Measurements from ENCODE around the gene E2F1. TPM values are rescaled to one million over a fixed set of nuclear protein-coding genes. Genes with fewer than 3 reads are reported as not detected.

Gene E2F1
- total RNA-seq, 2 experiments from 2014 or later = 128 to 148 TPM

DNA sequence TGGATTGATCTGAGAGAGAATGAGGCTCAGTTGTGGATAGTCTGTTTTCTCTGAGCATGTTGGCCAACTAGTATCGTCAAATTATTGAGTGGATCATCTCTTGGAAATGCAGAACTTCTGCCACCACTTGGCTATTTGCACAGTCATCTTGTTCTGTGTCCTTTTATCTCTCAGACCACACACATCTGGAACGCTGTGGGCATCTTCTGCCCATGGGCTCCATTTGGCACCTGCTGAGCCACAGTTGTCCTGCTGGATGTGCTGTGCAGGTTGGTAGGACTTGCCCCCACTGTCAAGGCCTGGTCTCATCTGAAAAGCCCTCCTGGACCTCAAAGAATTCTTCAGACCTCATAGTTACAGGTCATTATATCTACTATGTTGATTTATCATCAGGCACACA lies 40.8 kb downstream of the E2F1 start:
- Histone ChIP-seq H3K9me3 (ENCODE audit: low read length) (no peaks in the 10 kb centered on the region), H3K79me2 (ENCODE audit: insufficient read depth, low read depth, low read length) (no peaks in the 10 kb centered on the region), H3K27ac (ENCODE audit: low read depth, low read length, poor library complexity, severe bottlenecking) (no peak overlapping the region), H2AFZ (ENCODE audit: low read length) (no peak overlapping the region), H4K20me1 (ENCODE audit: insufficient read depth, low read length) (peaks cover 5% of the 10 kb centered on the region; the same call in 1 of the 2 replicates), H3K4me2 (ENCODE audit: low read length) (no peak overlapping the region), H3K9me2 (ENCODE audit: insufficient read depth, low read length) (no peaks in the 10 kb centered on the region), H3K4me1 (ENCODE audit: insufficient read depth, low read length, poor library complexity, severe bottlenecking) (no peaks in the 10 kb centered on the region), H3K4me3 (ENCODE audit: low read depth, low read length, poor library complexity, severe bottlenecking) (no peak overlapping the region), H3K36me3 (ENCODE audit: insufficient read depth, low read length) (peaks cover 80% of the 10 kb centered on the region)
- ChIA-PET CTCF (ENCODE audit: unreplicated experiment) (no interaction called here), POLR2A (interaction anchor here (0.6 to 1.2 kb wide), 2 partner anchors 35 to 128 kb away, joined by 3 to 4 read pairs; no protein-coding TSS in a partner anchor)
- BruUV-seq (replicated peaks) = no TSS peak
- DNase-seq (ENCODE audit: low spot score) = no peak
- intact Hi-C loops (cut with micrococcal nuclease; ENCODE audit: unreplicated experiment) = no loop called here
- TF ChIP-seq, protein P1, sequence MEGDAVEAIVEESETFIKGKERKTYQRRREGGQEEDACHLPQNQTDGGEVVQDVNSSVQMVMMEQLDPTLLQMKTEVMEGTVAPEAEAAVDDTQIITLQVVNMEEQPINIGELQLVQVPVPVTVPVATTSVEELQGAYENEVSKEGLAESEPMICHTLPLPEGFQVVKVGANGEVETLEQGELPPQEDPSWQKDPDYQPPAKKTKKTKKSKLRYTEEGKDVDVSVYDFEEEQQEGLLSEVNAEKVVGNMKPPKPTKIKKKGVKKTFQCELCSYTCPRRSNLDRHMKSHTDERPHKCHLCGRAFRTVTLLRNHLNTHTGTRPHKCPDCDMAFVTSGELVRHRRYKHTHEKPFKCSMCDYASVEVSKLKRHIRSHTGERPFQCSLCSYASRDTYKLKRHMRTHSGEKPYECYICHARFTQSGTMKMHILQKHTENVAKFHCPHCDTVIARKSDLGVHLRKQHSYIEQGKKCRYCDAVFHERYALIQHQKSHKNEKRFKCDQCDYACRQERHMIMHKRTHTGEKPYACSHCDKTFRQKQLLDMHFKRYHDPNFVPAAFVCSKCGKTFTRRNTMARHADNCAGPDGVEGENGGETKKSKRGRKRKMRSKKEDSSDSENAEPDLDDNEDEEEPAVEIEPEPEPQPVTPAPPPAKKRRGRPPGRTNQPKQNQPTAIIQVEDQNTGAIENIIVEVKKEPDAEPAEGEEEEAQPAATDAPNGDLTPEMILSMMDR (conservative IDR thresholded peaks at IDR 0.05; ENCODE audit: low read length) = no peak
- no peak for TF ChIP-seq EZH2phosphoT487 (IDR thresholded peaks at IDR 0.05; ENCODE audit: borderline replicate concordance, low read depth, low read length)

DNA sequence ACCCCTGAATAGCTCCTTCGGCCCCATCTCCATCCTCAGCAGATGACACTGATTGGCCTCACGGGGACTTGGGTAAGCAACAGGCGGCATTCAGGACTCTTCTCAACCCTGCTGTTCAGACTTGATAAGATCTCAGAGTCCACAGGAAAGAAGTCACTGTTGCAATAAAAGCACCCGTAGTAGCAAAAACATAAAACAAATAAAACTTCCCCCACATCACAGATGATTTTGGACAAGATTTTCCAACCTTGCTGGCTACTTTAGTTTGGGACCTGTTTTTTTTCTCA lies 41.2 kb downstream of the E2F1 start:
- Histone ChIP-seq H3K27ac (ENCODE audit: low read depth, low read length, poor library complexity, severe bottlenecking) (no peak overlapping the region), H3K4me1 (ENCODE audit: insufficient read depth, low read length, poor library complexity, severe bottlenecking) (no peaks in the 10 kb centered on the region), H2AFZ (ENCODE audit: low read length) (no peak overlapping the region), H4K20me1 (ENCODE audit: insufficient read depth, low read length) (peaks cover 5% of the 10 kb centered on the region; the same call in 1 of the 2 replicates), H3K4me3 (ENCODE audit: low read depth, low read length, poor library complexity, severe bottlenecking) (no peak overlapping the region), H3K9me2 (ENCODE audit: insufficient read depth, low read length) (no peaks in the 10 kb centered on the region), H3K9me3 (ENCODE audit: low read length) (no peaks in the 10 kb centered on the region), H3K4me2 (ENCODE audit: low read length) (no peak overlapping the region), H3K79me2 (ENCODE audit: insufficient read depth, low read depth, low read length) (no peaks in the 10 kb centered on the region), H3K36me3 (ENCODE audit: insufficient read depth, low read length) (peaks cover 83% of the 10 kb centered on the region)
- BruUV-seq (replicated peaks) = no TSS peak
- ChIA-PET CTCF (ENCODE audit: unreplicated experiment) (no interaction called here), POLR2A (no interaction called here)
- TF ChIP-seq EZH2phosphoT487 (IDR thresholded peaks at IDR 0.05; ENCODE audit: borderline replicate concordance, low read depth, low read length) = no peak
- TF ChIP-seq, protein P1 (conservative IDR thresholded peaks at IDR 0.05; ENCODE audit: low read length) = no peak
- intact Hi-C loops (cut with micrococcal nuclease; ENCODE audit: unreplicated experiment) = no loop called here
- DNase-seq (ENCODE audit: low spot score) = no peak

DNA sequence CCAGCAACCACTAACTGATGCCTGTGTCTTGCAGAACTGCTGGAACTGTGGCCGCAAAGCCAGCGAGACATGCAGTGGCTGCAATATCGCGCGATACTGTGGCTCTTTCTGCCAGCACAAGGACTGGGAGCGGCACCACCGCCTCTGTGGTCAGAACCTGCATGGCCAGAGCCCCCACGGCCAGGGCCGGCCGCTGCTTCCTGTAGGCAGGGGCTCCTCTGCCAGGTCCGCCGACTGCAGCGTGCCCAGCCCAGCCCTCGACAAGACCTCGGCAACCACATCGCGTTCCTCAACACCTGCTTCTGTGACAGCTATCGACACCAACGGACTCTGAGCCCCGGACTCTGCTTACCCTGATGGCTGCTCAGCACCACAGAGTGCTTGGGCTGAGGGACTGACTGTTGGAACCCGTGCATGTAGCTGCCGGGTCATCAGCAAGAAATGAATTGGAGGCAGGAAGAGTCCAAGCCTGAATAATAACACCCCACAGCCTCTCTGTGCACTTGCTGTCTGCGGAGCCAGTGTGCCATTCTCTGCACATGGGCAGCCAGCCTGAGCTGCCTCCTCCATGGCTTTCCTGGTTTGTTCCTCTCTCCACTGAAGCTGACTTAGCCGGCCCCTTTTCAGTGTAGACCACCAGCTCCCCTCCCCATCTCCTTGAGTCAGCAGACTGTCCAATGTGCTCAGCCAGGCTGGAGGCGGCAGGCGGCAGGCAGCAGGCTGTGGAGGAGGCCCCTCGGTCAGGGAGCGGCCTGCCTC lies 41.7 kb downstream of the E2F1 start:
- H3K27ac ChIP-seq (ENCODE audit: low read depth, low read length, poor library complexity, severe bottlenecking) = no peak overlapping the region
- H3K4me1 ChIP-seq (ENCODE audit: insufficient read depth, low read length, poor library complexity, severe bottlenecking) = no peaks in the 10 kb centered on the region
- ChIA-PET CTCF (ENCODE audit: unreplicated experiment) (no interaction called here), POLR2A (no interaction called here)
- DNase-seq (ENCODE audit: low spot score) = no peak
- TF ChIP-seq, protein P1 (conservative IDR thresholded peaks at IDR 0.05; ENCODE audit: low read length) = no peak
- no peak for TF ChIP-seq EZH2phosphoT487 (IDR thresholded peaks at IDR 0.05; ENCODE audit: borderline replicate concordance, low read depth, low read length)
- H2AFZ ChIP-seq (ENCODE audit: low read length) = no peak overlapping the region
- no peak overlapping the region for H3K4me3 ChIP-seq (ENCODE audit: low read depth, low read length, poor library complexity, severe bottlenecking)
- BruUV-seq (replicated peaks) = no TSS peak
- H3K9me3 ChIP-seq (ENCODE audit: low read length) = no peaks in the 10 kb centered on the region
- no peak overlapping the region for H3K4me2 ChIP-seq (ENCODE audit: low read length)
- peaks cover 89% of the 10 kb centered on the region for H3K36me3 ChIP-seq (ENCODE audit: insufficient read depth, low read length)
- intact Hi-C loops (cut with micrococcal nuclease; ENCODE audit: unreplicated experiment) = no loop called here
- H3K79me2 ChIP-seq (ENCODE audit: insufficient read depth, low read depth, low read length) = no peaks in the 10 kb centered on the region
- H3K9me2 ChIP-seq (ENCODE audit: insufficient read depth, low read length) = no peaks in the 10 kb centered on the region
- H4K20me1 ChIP-seq (ENCODE audit: insufficient read depth, low read length) = peaks cover 5% of the 10 kb centered on the region; the same call in 1 of the 2 replicates

Data from OCI-LY7 (cell line).